Heart left ventricle (tissue), 13 donors: ENCODE results near the gene LUZP2.

Source experiments
- CTCF ChIP-seq, 12 donors: fragments of 200-600 bp; sonication (generic) in 4 of 12; IDR thresholded peaks; one replicate each; pipeline versions ENCODE4 v1.5.0 to v1.8.0; 2018 to 2022; ENCODE audit warnings: antibody characterized with exemption in 12 of 12, mild to moderate bottlenecking in 5 of 12
- POLR2A ChIP-seq, 2 donors: fragments of 450-650 bp; IDR thresholded peaks; one replicate each; pipeline ENCODE4 v1.6.1; 2017; ENCODE audit warnings: antibody characterized with exemption in 2 of 2, mild to moderate bottlenecking in 2 of 2, moderate library complexity in 2 of 2
- donor health status: ischemic (EF 13 %, LVEDD 7.1; RV severe dilation, severe dysfunction).
- donor health status: DM: no; HTN: yes; CAD: no.
- donor health status: DM: no; HTN: no; CAD: no.
- donor health status: ischemic (EF 25% LVEDD 6.9; RV normal size, moderate dysfunction).
- donor health status: ischemic (EF 25% LVEDD 5.7; RV mildly dilated, moderate dysfunction).
- donor health status: ischemic (EF 35%, LVEDD 5.7; RV mildly dilated, moderate dysfunction).
- donor health status: nonischemic (EF 11% LVEDD 7.7; RV severe dilation, severe dysfunction).
- donor health status: DM: yes; HTN: yes; CAD: no.
- donor health status: PGD.
- donor health status: ischemic (EF 29% LVEDD 5.4; RV normal size, mild dysfunction).
- donor health status: nonischemic (EF 23%, LVEDD 6.1; RV moderate dilation, normal function).

- TF ChIP-seq CTCF (IDR thresholded peaks at IDR 0.05) = no peak
- no peak for TF ChIP-seq POLR2A (IDR thresholded peaks at IDR 0.05)
These were observed 121.0 kb downstream of the LUZP2 start for GRCh38 chr11:24617856-24618255.
